GM23248 (cell line): ENCODE data around the gene MTHFD2L. TPM values are rescaled to one million over a fixed set of nuclear protein-coding genes. Genes with fewer than 3 reads are reported as not detected.

ENCODE experiments used
- DNase-seq: peaks from one replicate; pipeline ENCODE4 v3.0.0-alpha.2; 2015
- H2AFZ ChIP-seq: fragments of 200-600 bp; sonication (generic); 2 replicates; pipeline ENCODE4 v1.6.1; 2016; ENCODE audit warnings: antibody characterized with exemption
- H3F3A ChIP-seq: fragments of 200-600 bp; sonication (generic); 2 replicates; pipeline ENCODE4 v1.6.1; 2016; ENCODE audit warnings: mild to moderate bottlenecking, antibody characterized with exemption, mixed run types; ENCODE audit not compliant: insufficient read depth
- H3K27ac ChIP-seq: fragments of 200-600 bp; sonication (generic); 2 replicates; pipeline ENCODE4 v1.5.1; 2016; ENCODE audit warnings: mild to moderate bottlenecking
- H3K27me3 ChIP-seq: fragments of 200-600 bp; sonication (generic); replicated peaks from 2 replicates; pipeline ENCODE4 v1.6.1; 2016; ENCODE audit warnings: mild to moderate bottlenecking; ENCODE audit not compliant: insufficient read depth
- H3K36me3 ChIP-seq: fragments of 200-600 bp; sonication (generic); 2 replicates; pipeline ENCODE4 v1.6.1; 2016; ENCODE audit warnings: low read depth, mild to moderate bottlenecking
- H3K4me1 ChIP-seq: fragments of 200-600 bp; sonication (generic); 2 replicates; pipeline ENCODE4 v1.6.1; 2016; ENCODE audit warnings: mild to moderate bottlenecking; ENCODE audit not compliant: insufficient read depth
- H3K4me2 ChIP-seq: fragments of 200-600 bp; sonication (generic); one replicate; pipeline ENCODE4 v1.6.1; 2016; ENCODE audit warnings: mild to moderate bottlenecking; ENCODE audit not compliant: unreplicated experiment
- H3K4me3 ChIP-seq: fragments of 200-600 bp; sonication (generic); 2 replicates; pipeline ENCODE4 v1.5.1; 2016; ENCODE audit warnings: mild to moderate bottlenecking
- H3K79me2 ChIP-seq: fragments of 200-600 bp; sonication (generic); 2 replicates; pipeline ENCODE4 v1.6.1; 2016; ENCODE audit warnings: mild to moderate bottlenecking; ENCODE audit not compliant: insufficient read depth
- H3K9ac ChIP-seq: fragments of 200-600 bp; sonication (generic); 2 replicates; pipeline ENCODE4 v1.6.1; 2016; ENCODE audit warnings: mild to moderate bottlenecking
- H3K9me2 ChIP-seq: fragments of 200-600 bp; sonication (generic); 2 replicates; pipeline ENCODE4 v1.6.1; 2016; ENCODE audit warnings: mixed run types, mild to moderate bottlenecking, moderate library complexity; ENCODE audit not compliant: insufficient read depth
- H3K9me3 ChIP-seq: fragments of 200-600 bp; sonication (generic); one replicate; pipeline ENCODE4 v1.6.1; 2017; ENCODE audit warnings: low read depth
- H4K20me1 ChIP-seq: fragments of 200-600 bp; sonication (generic); 2 replicates; pipeline ENCODE4 v1.6.0; 2016; ENCODE audit not compliant: insufficient read depth
- EZH2 ChIP-seq: fragments of 200-600 bp; sonication (generic); IDR thresholded peaks from 2 replicates; pipeline ENCODE4 v1.6.1; 2018; ENCODE audit warnings: antibody characterized with exemption, mild to moderate bottlenecking; ENCODE audit not compliant: insufficient read depth, poor library complexity, severe bottlenecking
- EZH2phosphoT487 ChIP-seq: fragments of 200-600 bp; sonication (generic); IDR thresholded peaks from 2 replicates; pipeline ENCODE4 v1.6.1; 2018; ENCODE audit warnings: antibody characterized with exemption, moderate library complexity, mild to moderate bottlenecking, low read depth; ENCODE audit not compliant: insufficient read depth
- WGBS, 2 experiments: methylation state at CpG; one replicate each; pipeline ENCODE4 v1.1.6; 2015 to 2017; ENCODE audit warnings: low lambda C conversion rate in 2 of 2, low coverage in 1 of 2; ENCODE audit errors: missing lambda C conversion rate in 2 of 2; 5-methylcytosine and 5-hydroxymethylcytosine counted together
- in situ Hi-C: fragments of 300-500 bp; cut with MboI; formaldehyde crosslinking; loops from 2 replicates; pipeline ENCODE4 v1.15.0; 2020
- polyA plus RNA-seq: library from polyadenylated mRNA; unstranded; fragments of >200 nt; fragmentation: Nextera tagmentation; extraction: Ambion mirVana; gene quantifications from 2 replicates; pipeline ENCODE4 v1.2.1, GENCODE V29; 2016
- total RNA-seq: library from RNA; depleted of rRNA; stranded (reverse); fragments of >200 nt; shearing (Covaris generic); gene quantifications from 2 replicates; pipeline ENCODE4 v1.2.3, GENCODE V29; 2014; rRNA removed

MTHFD2L gene
- total RNA-seq (6.3 and 10.7 TPM in 2 replicates), polyA plus RNA-seq (7.9 and 9.0 TPM in 2 replicates)

GRCh38 chr4:74157561-74158465 lies at the start of gene MTHFD2L:
Gene MTHFD2L, plus strand, starts transcription at chr4:74158118. Its CDS starts 21 bp downstream, at chr4:74158139.
- TF ChIP-seq EZH2, result no peak
- Histone ChIP-seq H3K4me1 (peaks cover 26% of the 10 kb centered on the region), H3K4me3 (peak within 1 kb of the TSS; percentile 72), H3F3A (peaks cover 26% of the 10 kb centered on the region), H3K9me3 (no peaks in the 10 kb centered on the region), H3K79me2 (peaks cover 31% of the 10 kb centered on the region), H3K27me3 (no peaks in the 10 kb centered on the region), H3K9ac (peak within 1 kb of the TSS; percentile 92), H3K4me2 (peak within 1 kb of the TSS; percentile 91), H3K27ac (peak within 1 kb of the TSS; percentile 95), H4K20me1 (no peaks in the 10 kb centered on the region), H3K36me3 (peaks cover 15% of the 10 kb centered on the region; the same call in 1 of the 2 replicates), H2AFZ (peak within 1 kb of the TSS; percentile 83), H3K9me2 (no peaks in the 10 kb centered on the region)
- DNase-seq, result peak; percentile 97
- WGBS, 2 experiments, result 1 to 2% methylated on average over 44 to 56 of the region's 78 CpGs
- in situ Hi-C loops, result no loop called here

GRCh38 chr4:74108457-74109115 lies 49.3 kb upstream of the MTHFD2L start:
- no peaks in the 10 kb centered on the region for H3K9me2 ChIP-seq
- H3K9ac ChIP-seq, result peak overlapping the region; percentile 80
- peak overlapping the region; percentile 99 for H3K27ac ChIP-seq
- no peaks in the 10 kb centered on the region for H3K9me3 ChIP-seq
- TF ChIP-seq EZH2 (no peak), EZH2phosphoT487 (no peak)
- no peaks in the 10 kb centered on the region for H3K27me3 ChIP-seq
- H4K20me1 ChIP-seq, result no peaks in the 10 kb centered on the region
- H3K36me3 ChIP-seq, result no peaks in the 10 kb centered on the region
- WGBS, 2 experiments, result 97 to 100% methylated on average over 1 of the region's 1 CpG
- peak overlapping the region; percentile 32 for H3K4me3 ChIP-seq
- H3F3A ChIP-seq, result peaks cover 52% of the 10 kb centered on the region
- peaks cover 57% of the 10 kb centered on the region for H3K4me1 ChIP-seq
- peak overlapping the region; percentile 9; the same call in 1 of the 2 replicates for H2AFZ ChIP-seq
- no peaks in the 10 kb centered on the region for H3K79me2 ChIP-seq
- peak overlapping the region; percentile 72 for H3K4me2 ChIP-seq
- in situ Hi-C loops, result no loop called here
- DNase-seq, result no peak

- Histone ChIP-seq H3K79me2 (no peaks in the 10 kb centered on the region), H2AFZ (peak overlapping the region; percentile 9; the same call in 1 of the 2 replicates), H3K9ac (peak overlapping the region; percentile 80), H3K4me3 (peak overlapping the region; percentile 42), H3K27me3 (no peaks in the 10 kb centered on the region), H3K4me1 (peaks cover 62% of the 10 kb centered on the region), H3K4me2 (peak overlapping the region; percentile 72), H3K9me2 (no peaks in the 10 kb centered on the region), H3K36me3 (no peaks in the 10 kb centered on the region), H3K27ac (peak overlapping the region; percentile 99), H3F3A (peaks cover 57% of the 10 kb centered on the region), H3K9me3 (no peaks in the 10 kb centered on the region), H4K20me1 (no peaks in the 10 kb centered on the region)
- 0 to 6% methylated on average over 3 of the region's 3 CpGs for WGBS, 2 experiments
- DNase-seq, result peak; percentile 97
- TF ChIP-seq EZH2 (no peak), EZH2phosphoT487 (0 out of 2 replicates have a peak, but pooled peaks have one; percentile 47)
- in situ Hi-C loops, result no loop called here
Observed at GRCh38 chr4:74109116-74109869, 48.6 kb upstream of the MTHFD2L start.
